IMR-90 (cell line): ENCODE data around the gene NT5DC2.

Experiments
- CEBPB ChIP-seq: IDR thresholded peaks from 2 replicates; pipeline ENCODE4 v1.6.1; 2012; ENCODE audit warnings: low read depth, low read length, improper control_type of control experiment
- CTCF ChIP-seq: conservative IDR thresholded peaks from 2 replicates; pipeline ENCODE4 v1.5.1; 2012; ENCODE audit warnings: mild to moderate bottlenecking, low read depth, low read length, improper control_type of control experiment
- MAFK ChIP-seq: IDR thresholded peaks from 2 replicates; pipeline ENCODE4 v1.6.1; 2012; ENCODE audit warnings: low read depth, low read length, improper control_type of control experiment
- NFE2L2 ChIP-seq: fragments of 150-350 bp; IDR thresholded peaks from 2 replicates; pipeline ENCODE4 v1.6.1; 2016; ENCODE audit warnings: low read depth, mild to moderate bottlenecking, low read length
- POLR2A ChIP-seq: IDR thresholded peaks from 2 replicates; pipeline ENCODE4 v1.6.1; 2012; ENCODE audit warnings: mild to moderate bottlenecking, low read depth, low read length
- RAD21 ChIP-seq: IDR thresholded peaks from 2 replicates; pipeline ENCODE4 v1.6.1; 2012; ENCODE audit warnings: low read length, improper control_type of control experiment
- RCOR1 ChIP-seq: IDR thresholded peaks from 2 replicates; pipeline ENCODE4 v1.6.1; 2012; ENCODE audit warnings: mild to moderate bottlenecking, low read length, improper control_type of control experiment; ENCODE audit not compliant: insufficient replicate concordance
- RFX5 ChIP-seq: IDR thresholded peaks from 2 replicates; pipeline ENCODE4 v1.8.0; 2012; ENCODE audit warnings: low read depth, mild to moderate bottlenecking, low read length, moderate library complexity
- SMC3 ChIP-seq: fragments of 150-350 bp; IDR thresholded peaks from 2 replicates; pipeline ENCODE4 v1.6.1; 2016; ENCODE audit warnings: low read depth, mild to moderate bottlenecking, antibody characterized with exemption, low read length, moderate library complexity
- USF2 ChIP-seq: fragments of 150-350 bp; IDR thresholded peaks from 2 replicates; pipeline ENCODE4 v1.6.1; 2017; ENCODE audit warnings: mild to moderate bottlenecking, antibody characterized with exemption, low read length, low read depth

DNA sequence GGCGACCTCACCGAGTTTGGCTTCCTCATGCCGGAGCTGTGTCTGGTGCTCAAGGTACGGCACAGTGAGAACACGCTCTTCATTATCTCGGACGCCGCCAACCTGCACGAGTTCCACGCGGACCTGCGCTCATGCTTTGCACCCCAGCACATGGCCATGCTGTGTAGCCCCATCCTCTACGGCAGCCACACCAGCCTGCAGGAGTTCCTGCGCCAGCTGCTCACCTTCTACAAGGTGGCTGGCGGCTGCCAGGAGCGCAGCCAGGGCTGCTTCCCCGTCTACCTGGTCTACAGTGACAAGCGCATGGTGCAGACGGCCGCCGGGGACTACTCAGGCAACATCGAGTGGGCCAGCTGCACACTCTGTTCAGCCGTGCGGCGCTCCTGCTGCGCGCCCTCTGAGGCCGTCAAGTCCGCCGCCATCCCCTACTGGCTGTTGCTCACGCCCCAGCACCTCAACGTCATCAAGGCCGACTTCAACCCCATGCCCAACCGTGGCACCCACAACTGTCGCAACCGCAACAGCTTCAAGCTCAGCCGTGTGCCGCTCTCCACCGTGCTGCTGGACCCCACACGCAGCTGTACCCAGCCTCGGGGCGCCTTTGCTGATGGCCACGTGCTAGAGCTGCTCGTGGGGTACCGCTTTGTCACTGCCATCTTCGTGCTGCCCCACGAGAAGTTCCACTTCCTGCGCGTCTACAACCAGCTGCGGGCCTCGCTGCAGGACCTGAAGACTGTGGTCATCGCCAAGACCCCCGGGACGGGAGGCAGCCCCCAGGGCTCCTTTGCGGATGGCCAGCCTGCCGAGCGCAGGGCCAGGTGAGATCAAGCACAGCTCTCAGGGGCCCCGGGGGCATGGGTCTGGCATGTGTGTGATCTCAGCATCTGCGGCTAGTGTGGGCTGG is 45.6 kb downstream of the NT5DC2 start:
- no peak for TF ChIP-seq MAFK
- no peak for TF ChIP-seq POLR2A
- no peak for TF ChIP-seq USF2
- TF ChIP-seq RAD21, result no peak
- TF ChIP-seq RFX5, result no peak
- TF ChIP-seq CTCF, result no peak
- no peak for TF ChIP-seq NFE2L2
- TF ChIP-seq RCOR1, result no peak
- no peak for TF ChIP-seq CEBPB
- TF ChIP-seq SMC3, result no peak
